IgD-negative memory B cell (primary cell): ENCODE results near the gene DCAF7. TPM values are rescaled to one million over a fixed set of nuclear protein-coding genes. Genes with fewer than 3 reads are reported as not detected.

ENCODE experiments used
- H3K27ac Mint-ChIP-seq, 3 donors: one replicate each; pipeline ENCODE4 v1.8.0; 2020 to 2022; ENCODE audit warnings: mild to moderate bottlenecking in 3 of 3, mixed read lengths in 3 of 3, moderate library complexity in 1 of 3
- H3K27me3 Mint-ChIP-seq: one replicate; pipeline ENCODE4 v1.8.0; 2021; ENCODE audit warnings: mixed read lengths
- H3K36me3 Mint-ChIP-seq: one replicate; pipeline ENCODE4 v1.8.0; 2020; ENCODE audit warnings: mild to moderate bottlenecking, mixed read lengths
- H3K4me1 Mint-ChIP-seq, 3 donors: one replicate each; pipeline ENCODE4 v1.8.0; 2020 to 2022; ENCODE audit warnings: mixed read lengths in 3 of 3, mild to moderate bottlenecking in 1 of 3
- H3K4me3 Mint-ChIP-seq, 4 donors: one replicate each; pipeline ENCODE4 v1.8.0; 2020 to 2022; ENCODE audit warnings: mild to moderate bottlenecking in 4 of 4, mixed read lengths in 4 of 4, moderate library complexity in 3 of 4
- H3K9me3 Mint-ChIP-seq, 3 donors: one replicate each; pipeline ENCODE4 v1.8.0; 2020 to 2021; ENCODE audit warnings: mixed read lengths in 3 of 3, mild to moderate bottlenecking in 1 of 3
- polyA plus RNA-seq: library from polyadenylated mRNA; unstranded; fragments of 300-500 nt; fragmentation: Illumina TruSeq; gene quantifications from one replicate; pipeline ENCODE4 v1.2.3, GENCODE V29; 2021

Gene DCAF7
- polyA plus RNA-seq, 1 donor from 2014 or later = 72.0 TPM

- no peaks in the 10 kb centered on the region for H3K9me3 Mint-ChIP-seq
- peaks cover 0 to 6% (median 6%) of the 10 kb centered on the region in 3 donors for H3K4me1 Mint-ChIP-seq
- H3K4me3 Mint-ChIP-seq = no peak overlapping the region
- peaks cover 13% of the 10 kb centered on the region for H3K27me3 Mint-ChIP-seq
- H3K27ac Mint-ChIP-seq = no peak overlapping the region
- H3K36me3 Mint-ChIP-seq = no peaks in the 10 kb centered on the region
These were observed 16.2 kb upstream of the DCAF7 start for GRCh38 chr17:63534078-63534570.

- Mint-ChIP-seq H3K4me3 (no peak overlapping the region), H3K27ac (no peak overlapping the region), H3K9me3 (no peaks in the 10 kb centered on the region), H3K4me1 (peaks cover 0 to 10% (median 9%) of the 10 kb centered on the region in 3 donors), H3K36me3 (no peaks in the 10 kb centered on the region), H3K27me3 (peaks cover 22% of the 10 kb centered on the region)
These were observed 15.3 kb upstream of the DCAF7 start for GRCh38 chr17:63534816-63535455.

GRCh38 chr17:63535640-63536039 is 14.6 kb upstream of the DCAF7 start:
- Mint-ChIP-seq H3K4me1 (peaks cover 0 to 10% (median 9%) of the 10 kb centered on the region in 3 donors), H3K27ac (no peak overlapping the region), H3K27me3 (peaks cover 22% of the 10 kb centered on the region), H3K4me3 (no peak overlapping the region), H3K9me3 (no peaks in the 10 kb centered on the region), H3K36me3 (no peaks in the 10 kb centered on the region)

- Mint-ChIP-seq H3K27ac (no peak overlapping the region), H3K36me3 (no peaks in the 10 kb centered on the region), H3K9me3 (no peaks in the 10 kb centered on the region), H3K27me3 (peaks cover 25% of the 10 kb centered on the region), H3K4me3 (no peak overlapping the region), H3K4me1 (peaks cover 0 to 10% (median 9%) of the 10 kb centered on the region in 3 donors)
These were observed 13.3 kb upstream of the DCAF7 start for GRCh38 chr17:63537001-63537400.

- H3K36me3 Mint-ChIP-seq = no peaks in the 10 kb centered on the region
- H3K4me3 Mint-ChIP-seq = peak overlapping the region in 2 of 4 donors; percentile 52 to 54
- H3K27ac Mint-ChIP-seq = no peak overlapping the region
- H3K27me3 Mint-ChIP-seq = peaks cover 25% of the 10 kb centered on the region
- peaks cover 0 to 10% (median 9%) of the 10 kb centered on the region in 3 donors for H3K4me1 Mint-ChIP-seq
- no peaks in the 10 kb centered on the region for H3K9me3 Mint-ChIP-seq
These were observed 12.1 kb upstream of the DCAF7 start for GRCh38 chr17:63537991-63538692.

GRCh38 chr17:63538693-63539595 is 11.3 kb upstream of the DCAF7 start:
- H3K4me1 Mint-ChIP-seq = peaks cover 0 to 10% (median 9%) of the 10 kb centered on the region in 3 donors
- H3K9me3 Mint-ChIP-seq = no peaks in the 10 kb centered on the region
- H3K36me3 Mint-ChIP-seq = no peaks in the 10 kb centered on the region
- H3K27ac Mint-ChIP-seq = no peak overlapping the region
- H3K27me3 Mint-ChIP-seq = peaks cover 25% of the 10 kb centered on the region
- peak overlapping the region in 3 of 4 donors; percentile 3 to 54 (median 52) for H3K4me3 Mint-ChIP-seq

- H3K4me3 Mint-ChIP-seq = peak overlapping the region in 1 of 4 donors; percentile 24
- no peaks in the 10 kb centered on the region for H3K9me3 Mint-ChIP-seq
- no peaks in the 10 kb centered on the region for H3K36me3 Mint-ChIP-seq
- H3K27me3 Mint-ChIP-seq = peaks cover 25% of the 10 kb centered on the region
- H3K27ac Mint-ChIP-seq = no peak overlapping the region
- H3K4me1 Mint-ChIP-seq = peaks cover 0 to 10% (median 9%) of the 10 kb centered on the region in 3 donors
These were observed 9.7 kb upstream of the DCAF7 start for GRCh38 chr17:63540590-63540989.

GRCh38 chr17:63542218-63542545 is 8.1 kb upstream of the DCAF7 start:
- Mint-ChIP-seq H3K36me3 (no peaks in the 10 kb centered on the region), H3K27ac (no peak overlapping the region), H3K27me3 (peaks cover 25% of the 10 kb centered on the region), H3K9me3 (no peaks in the 10 kb centered on the region), H3K4me3 (no peak overlapping the region), H3K4me1 (peaks cover 0 to 10% (median 9%) of the 10 kb centered on the region in 3 donors)

- no peaks in the 10 kb centered on the region for H3K36me3 Mint-ChIP-seq
- no peak overlapping the region for H3K27ac Mint-ChIP-seq
- H3K9me3 Mint-ChIP-seq = no peaks in the 10 kb centered on the region
- peak overlapping the region in 1 of 4 donors; percentile 61 for H3K4me3 Mint-ChIP-seq
- H3K4me1 Mint-ChIP-seq = peaks cover 0 to 9% (median 8%) of the 10 kb centered on the region in 3 donors
- peaks cover 20% of the 10 kb centered on the region for H3K27me3 Mint-ChIP-seq
These were observed 7.1 kb upstream of the DCAF7 start for GRCh38 chr17:63542942-63543821.

GRCh38 chr17:63543822-63544420 is 6.4 kb upstream of the DCAF7 start:
- Mint-ChIP-seq H3K27ac (no peak overlapping the region), H3K4me1 (peaks cover 0 to 7% (median 5%) of the 10 kb centered on the region in 3 donors), H3K4me3 (no peak overlapping the region), H3K36me3 (no peaks in the 10 kb centered on the region), H3K9me3 (no peaks in the 10 kb centered on the region), H3K27me3 (peaks cover 13% of the 10 kb centered on the region)

GRCh38 chr17:63544467-63545301 is 5.6 kb upstream of the DCAF7 start:
- H3K27ac Mint-ChIP-seq = no peak overlapping the region
- H3K4me1 Mint-ChIP-seq = no peaks in the 10 kb centered on the region
- no peak overlapping the region for H3K4me3 Mint-ChIP-seq
- no peaks in the 10 kb centered on the region for H3K36me3 Mint-ChIP-seq
- H3K9me3 Mint-ChIP-seq = no peaks in the 10 kb centered on the region
- H3K27me3 Mint-ChIP-seq = peaks cover 6% of the 10 kb centered on the region

- H3K36me3 Mint-ChIP-seq = no peaks in the 10 kb centered on the region
- peaks cover 2 to 7% (median 4%) of the 10 kb centered on the region in 3 donors for H3K4me1 Mint-ChIP-seq
- H3K4me3 Mint-ChIP-seq = no peak overlapping the region
- no peak overlapping the region for H3K27ac Mint-ChIP-seq
- peaks cover 2% of the 10 kb centered on the region for H3K27me3 Mint-ChIP-seq
- no peaks in the 10 kb centered on the region for H3K9me3 Mint-ChIP-seq
These were observed 3.8 kb upstream of the DCAF7 start for GRCh38 chr17:63546308-63547082.
